GM18505 (cell line): Measurements from ENCODE around the gene TNC.

Source experiments
- ATAC-seq: cut with Tn5 transposase; IDR thresholded peaks from one replicate; pipeline ENCODE4 v1.9.1; 2021; ENCODE audit not compliant: unreplicated experiment
- POLR2A ChIP-seq: IDR thresholded peaks from 4 replicates; pipeline ENCODE4 v1.6.1; 2011; ENCODE audit warnings: borderline replicate concordance; ENCODE audit not compliant: insufficient read depth, insufficient read length; ENCODE audit errors: extremely low read depth

Gene TNC

GRCh38 chr9:115117999-115118878 lies at the start of gene TNC:
TNC (minus strand) TSS chr9:115118157; CDS start chr9:115091018, 27,139 bp downstream.
- no peak for TF ChIP-seq POLR2A
- ATAC-seq = no peak

GRCh38 chr9:115167175-115167574 lies 49.2 kb upstream of the TNC start:
- ATAC-seq = no peak

GRCh38 chr9:115165233-115165632 lies 47.3 kb upstream of the TNC start:
- ATAC-seq = no peak
- no peak for TF ChIP-seq POLR2A

More at GRCh38 chr9:115167175-115167574, 49.2 kb upstream of the TNC start:
- TF ChIP-seq POLR2A = no peak

GRCh38 chr9:115164511-115164974 lies 46.6 kb upstream of the TNC start:
- TF ChIP-seq POLR2A = no peak
- no peak for ATAC-seq

GRCh38 chr9:115162946-115163345 lies 45.0 kb upstream of the TNC start:
- TF ChIP-seq POLR2A = no peak
- ATAC-seq = no peak

- no peak for ATAC-seq
- no peak for TF ChIP-seq POLR2A
Observed at GRCh38 chr9:115161446-115161845, 43.5 kb upstream of the TNC start.

GRCh38 chr9:115158661-115159481 lies 40.9 kb upstream of the TNC start:
- ATAC-seq = no peak
- TF ChIP-seq POLR2A = no peak

GRCh38 chr9:115157245-115157674 lies 39.3 kb upstream of the TNC start:
- no peak for ATAC-seq
- TF ChIP-seq POLR2A = no peak

GRCh38 chr9:115155037-115155436 lies 37.1 kb upstream of the TNC start:
- TF ChIP-seq POLR2A = no peak

GRCh38 chr9:115154617-115155016 lies 36.7 kb upstream of the TNC start:
- no peak for TF ChIP-seq POLR2A
- ATAC-seq = no peak

More at GRCh38 chr9:115155037-115155436, 37.1 kb upstream of the TNC start:
- no peak for ATAC-seq

- no peak for ATAC-seq
- TF ChIP-seq POLR2A = no peak
Observed at GRCh38 chr9:115152281-115152820, 34.4 kb upstream of the TNC start.

GRCh38 chr9:115148721-115149120 lies 30.8 kb upstream of the TNC start:
- TF ChIP-seq POLR2A = no peak
- no peak for ATAC-seq

- TF ChIP-seq POLR2A = no peak
- ATAC-seq = no peak
Observed at GRCh38 chr9:115146581-115147021, 28.6 kb upstream of the TNC start.
